8988T (cell line): ENCODE data around the gene TICRR.
"Not testable (repeated sequence)": the region's sequence is repeated elsewhere in the genome, so short reads cannot be mapped to it uniquely, and the experiment has no call there.

Source experiments
- DNase-seq: peaks from one replicate; pipeline ENCODE4 v3.0.0; 2011

Gene TICRR

DNA sequence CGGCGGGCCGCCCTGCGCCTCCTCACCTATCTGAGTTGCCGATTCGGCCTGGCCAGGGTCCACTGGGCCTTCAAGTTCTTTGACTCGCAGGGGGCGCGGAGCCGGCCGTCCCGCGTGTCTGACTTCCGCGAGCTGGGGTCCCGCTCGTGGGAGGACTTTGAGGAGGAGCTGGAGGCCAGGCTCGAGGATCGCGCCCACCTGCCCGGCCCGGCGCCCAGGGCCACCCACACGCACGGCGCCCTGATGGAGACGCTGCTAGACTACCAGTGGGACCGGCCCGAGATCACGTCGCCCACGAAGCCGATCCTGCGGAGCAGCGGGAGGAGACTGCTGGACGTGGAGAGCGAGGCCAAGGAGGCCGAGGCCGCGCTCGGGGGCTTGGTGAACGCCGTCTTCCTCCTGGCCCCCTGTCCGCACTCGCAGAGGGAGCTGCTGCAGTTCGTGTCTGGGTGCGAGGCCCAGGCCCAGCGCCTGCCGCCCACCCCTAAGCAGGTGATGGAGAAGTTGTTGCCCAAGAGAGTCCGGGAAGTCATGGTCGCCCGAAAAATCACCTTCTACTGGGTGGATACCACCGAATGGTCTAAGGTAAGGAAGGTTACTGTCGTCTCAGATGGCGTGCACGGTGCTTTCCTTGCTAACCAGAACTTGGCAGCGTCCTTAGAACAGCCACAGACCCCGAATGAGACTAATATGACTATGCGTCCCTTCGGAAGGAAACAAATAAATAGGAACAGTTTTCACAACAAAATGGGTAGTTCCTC lies 567 bp downstream of the TICRR start:
- no peak for DNase-seq

DNA sequence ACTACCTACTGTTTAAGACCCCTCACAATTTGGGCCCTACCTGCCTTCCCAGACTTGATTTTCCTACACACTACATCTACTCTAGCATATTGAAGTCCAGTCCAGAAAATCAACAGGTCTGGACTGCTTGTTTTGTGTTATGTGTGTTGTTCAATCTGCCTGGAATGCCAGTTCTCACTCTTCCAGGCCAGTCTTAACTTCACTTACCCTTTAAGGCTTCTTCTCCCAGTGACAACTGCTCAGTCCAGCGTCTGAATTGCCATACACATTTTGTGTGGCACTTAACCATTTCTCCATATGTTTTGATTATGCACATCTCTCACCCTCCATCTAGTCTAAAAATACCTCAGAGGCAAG lies 1.1 kb downstream of the TICRR start:
- DNase-seq = no peak

DNA sequence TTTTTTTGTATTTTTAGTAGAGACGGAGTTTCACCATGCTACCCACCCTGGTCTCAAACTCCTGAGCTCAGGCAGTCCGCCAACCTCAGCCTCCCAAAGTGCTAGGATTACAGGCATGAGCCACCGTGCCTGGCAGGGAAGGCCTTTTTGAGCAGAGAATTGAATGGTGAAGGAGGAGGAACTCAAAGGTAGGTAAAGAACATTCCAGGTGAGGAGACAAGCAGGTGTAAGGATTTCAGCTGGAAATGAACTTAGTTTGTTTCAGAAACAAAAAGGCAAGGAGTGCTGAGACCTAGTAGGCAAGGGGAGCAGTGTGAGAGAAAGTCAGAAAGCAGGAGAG lies 2.5 kb downstream of the TICRR start:
- DNase-seq = no peak

DNA sequence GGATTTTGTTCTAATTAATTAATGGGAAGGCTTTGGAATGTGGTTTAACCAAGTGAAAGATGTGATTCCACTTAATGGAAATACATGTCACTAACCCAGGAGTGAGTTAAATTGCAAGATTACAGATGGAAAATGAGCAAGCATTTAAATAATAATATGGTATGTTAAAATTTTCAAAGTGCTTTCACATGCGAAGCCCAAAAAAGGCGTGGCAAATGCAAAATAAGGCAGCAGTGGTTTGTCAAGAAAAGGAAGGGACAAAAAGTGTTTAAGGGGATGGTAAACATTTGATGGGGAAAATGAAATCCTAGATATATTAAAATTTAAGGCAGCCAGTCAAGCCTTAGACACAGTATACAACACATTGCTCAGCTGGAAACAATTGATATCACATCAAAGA lies 2.9 kb downstream of the TICRR start:
- DNase-seq = no peak

DNA sequence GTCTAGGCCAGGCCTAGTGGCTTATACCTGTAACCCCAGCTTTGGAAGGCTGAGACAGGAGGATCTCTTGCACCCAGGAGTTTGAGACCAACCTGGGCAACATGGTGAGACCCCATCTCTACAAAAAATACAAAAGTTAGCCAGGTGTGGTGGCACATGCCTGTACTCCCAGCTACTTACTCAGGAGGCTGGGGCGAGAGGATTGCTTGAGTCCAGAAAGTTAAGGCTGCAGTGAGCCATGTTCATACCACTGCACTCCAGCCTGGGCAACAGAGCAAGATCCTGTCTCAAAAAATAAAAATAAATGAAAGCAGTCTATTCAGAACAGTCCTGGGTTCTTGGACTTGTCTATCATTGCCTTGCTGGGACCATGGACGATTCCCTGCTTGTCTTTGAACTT lies 5.5 kb downstream of the TICRR start:
- DNase-seq = not testable (repeated sequence)

DNA sequence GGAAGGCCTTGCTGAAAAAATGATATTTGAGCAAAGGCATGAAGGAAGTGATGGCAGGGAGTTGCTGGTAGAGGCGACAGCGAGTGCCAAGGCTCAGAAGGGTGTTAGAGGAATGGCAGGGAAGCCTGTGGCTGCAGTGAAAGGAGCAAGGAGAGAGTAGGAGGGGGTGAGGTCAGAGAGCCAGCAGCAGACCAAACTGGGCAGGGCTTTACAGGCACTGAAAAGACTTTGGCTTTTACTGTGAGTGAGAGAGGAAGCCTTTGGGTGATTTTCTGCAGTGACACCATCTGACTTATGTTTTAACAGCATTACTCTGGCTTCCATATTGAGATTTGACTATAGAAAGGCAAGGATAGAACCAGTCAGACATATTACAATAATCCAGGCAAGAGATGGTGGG lies 11.4 kb downstream of the TICRR start:
- no peak for DNase-seq

DNA sequence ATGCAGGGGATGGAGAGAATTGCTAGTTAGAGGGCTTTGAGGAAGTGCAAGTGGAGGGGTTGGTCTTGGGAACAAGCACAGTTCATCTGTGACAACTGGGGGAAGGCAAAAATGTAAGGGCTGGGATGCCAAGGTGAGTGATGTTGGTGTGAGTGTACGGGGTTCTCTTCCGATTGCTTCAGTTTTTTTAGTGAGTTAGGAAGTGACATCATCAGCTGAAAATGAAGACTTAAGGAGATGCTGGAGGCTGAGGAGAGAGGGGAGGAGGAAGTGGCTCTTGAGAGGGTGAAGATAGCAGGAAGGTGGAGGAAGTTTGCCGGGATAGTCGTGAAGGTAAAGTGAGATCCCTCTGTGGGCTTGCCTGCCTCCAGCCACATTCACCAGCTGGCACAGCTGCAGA lies 12.7 kb downstream of the TICRR start:
- no peak for DNase-seq

DNA sequence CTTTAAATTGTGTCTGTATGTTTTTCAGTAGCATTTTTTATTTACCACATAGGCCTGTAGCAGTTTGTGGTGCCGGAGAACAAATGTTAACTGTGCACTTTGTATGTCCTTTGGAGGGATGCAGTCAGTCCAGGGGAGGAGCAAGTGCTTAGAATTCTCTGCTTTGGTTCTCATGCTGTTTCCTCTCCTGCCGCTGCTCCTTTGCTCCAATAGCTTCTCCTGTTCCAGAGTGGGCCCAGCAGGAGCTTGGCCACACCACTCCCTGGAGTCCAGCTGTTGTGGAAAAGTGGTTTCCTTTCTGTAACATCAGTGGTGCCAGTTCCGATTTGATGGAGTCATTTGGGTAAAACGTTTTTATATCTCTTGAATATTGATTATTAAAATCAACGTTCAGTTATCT lies 16.6 kb downstream of the TICRR start:
- DNase-seq = no peak

DNA sequence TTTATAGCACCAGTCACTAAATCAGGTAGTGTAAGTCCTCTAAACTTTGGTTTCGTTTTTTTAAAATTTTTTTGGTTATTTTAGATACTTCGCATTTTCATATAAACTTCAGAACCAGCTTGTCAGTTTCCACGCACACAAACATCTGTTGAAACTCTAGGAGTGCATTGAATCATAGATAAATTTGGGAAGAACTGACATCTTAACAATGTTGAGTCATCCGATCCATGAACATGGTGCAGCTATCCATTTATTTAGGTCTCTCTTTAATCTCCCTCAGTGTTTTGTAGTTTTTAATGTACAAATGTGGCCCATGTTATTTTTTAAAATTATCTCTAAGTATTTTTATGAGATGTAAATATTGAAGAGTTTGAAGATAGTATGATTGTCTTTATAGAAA lies 17.7 kb downstream of the TICRR start:
- no peak for DNase-seq

DNA sequence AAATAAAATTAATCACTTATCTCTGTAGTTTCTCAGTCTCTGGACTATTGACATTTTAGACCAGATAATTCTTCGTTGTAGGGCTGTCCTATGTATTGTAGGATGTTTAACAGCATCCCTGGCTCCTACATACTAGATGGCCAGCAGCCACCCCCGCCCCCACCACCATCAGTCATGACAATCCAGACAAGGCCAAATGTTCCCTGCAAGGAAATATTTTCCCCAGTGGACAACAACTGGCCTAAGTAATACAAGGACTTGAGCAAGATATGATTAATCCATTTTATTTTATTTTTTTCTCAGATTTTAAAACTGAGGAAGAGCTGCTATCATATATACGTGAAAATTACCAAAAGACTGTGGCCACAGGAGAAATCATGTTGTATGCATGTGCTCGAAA lies 23.8 kb downstream of the TICRR start:
- no peak for DNase-seq

DNA sequence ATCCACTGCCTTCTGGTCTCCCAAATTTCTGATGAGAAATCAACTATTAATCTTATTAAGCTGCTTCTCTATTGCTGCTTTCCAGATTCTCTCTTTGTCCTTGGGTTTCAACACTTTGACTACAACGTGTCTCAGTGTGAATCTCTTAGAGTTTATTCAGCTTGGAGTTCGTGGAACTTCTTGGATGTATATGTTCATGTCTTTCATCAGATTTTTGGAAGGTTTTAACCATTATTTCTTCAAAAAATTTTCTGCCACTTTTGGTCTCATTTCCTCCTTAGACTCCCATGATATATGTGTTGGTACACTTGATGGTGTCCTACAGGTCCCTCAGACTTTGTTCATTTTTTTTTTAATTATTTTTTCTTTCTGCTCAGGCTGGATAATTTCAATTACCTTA lies 36.0 kb downstream of the TICRR start:
- no peak for DNase-seq

DNA sequence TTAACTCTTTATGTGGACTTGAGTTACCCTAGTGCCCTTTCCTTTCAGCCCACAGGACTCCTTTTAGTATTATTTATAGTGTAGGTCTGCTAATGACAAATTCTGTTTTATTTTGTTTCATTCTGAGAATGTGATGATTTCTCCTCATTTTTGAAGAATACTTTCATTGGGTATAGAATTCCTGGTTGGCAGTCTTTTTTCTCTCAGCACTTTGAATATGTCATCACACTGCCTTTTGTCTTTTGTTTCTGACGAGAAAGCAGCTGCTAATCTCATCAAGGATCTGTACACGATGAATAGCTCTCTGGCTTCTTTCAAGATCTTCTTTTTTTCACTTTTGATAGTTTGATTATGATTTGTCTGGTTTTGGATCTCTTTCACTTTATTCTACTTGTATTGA lies 37.8 kb downstream of the TICRR start:
- no peak for DNase-seq

DNA sequence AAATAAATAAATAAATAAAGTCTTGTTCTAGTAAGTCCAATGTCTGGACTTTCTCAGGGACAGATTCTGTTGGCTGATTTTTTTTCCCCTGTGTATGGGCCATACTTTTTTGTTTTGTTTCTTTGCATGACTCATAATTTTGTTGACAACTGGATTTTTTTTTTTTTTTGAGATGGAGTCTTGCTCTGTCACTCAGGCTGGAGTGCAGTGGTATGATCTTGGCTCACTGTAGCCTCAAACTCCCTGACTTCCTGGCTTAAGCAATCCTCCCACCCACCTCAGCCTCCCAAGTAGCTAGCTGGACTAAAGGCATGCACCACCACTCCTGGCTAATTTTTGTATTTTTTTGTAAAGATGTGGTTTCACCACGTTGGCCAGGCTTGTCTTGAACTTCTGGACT lies 38.9 kb downstream of the TICRR start:
- no peak for DNase-seq

DNA sequence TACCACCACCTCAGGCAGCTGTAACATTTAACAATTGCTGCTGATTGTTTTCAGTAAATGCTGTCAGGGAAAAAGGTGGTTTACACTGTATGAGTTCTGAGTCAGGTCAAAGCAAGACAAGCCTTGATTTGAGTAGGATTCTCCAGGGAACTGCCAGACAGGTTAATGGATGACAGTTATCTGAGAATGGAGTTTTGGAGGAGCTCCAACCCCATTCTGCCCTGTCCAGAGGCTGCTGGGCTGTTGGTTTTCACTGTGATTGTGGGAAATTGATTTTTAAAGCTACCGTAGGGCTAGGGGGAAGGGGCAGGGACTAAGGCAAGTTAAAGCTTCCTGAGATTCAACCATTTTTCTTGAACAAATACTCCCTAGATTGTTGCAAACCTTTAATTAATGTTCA lies 39.9 kb downstream of the TICRR start:
- DNase-seq = no peak

DNA sequence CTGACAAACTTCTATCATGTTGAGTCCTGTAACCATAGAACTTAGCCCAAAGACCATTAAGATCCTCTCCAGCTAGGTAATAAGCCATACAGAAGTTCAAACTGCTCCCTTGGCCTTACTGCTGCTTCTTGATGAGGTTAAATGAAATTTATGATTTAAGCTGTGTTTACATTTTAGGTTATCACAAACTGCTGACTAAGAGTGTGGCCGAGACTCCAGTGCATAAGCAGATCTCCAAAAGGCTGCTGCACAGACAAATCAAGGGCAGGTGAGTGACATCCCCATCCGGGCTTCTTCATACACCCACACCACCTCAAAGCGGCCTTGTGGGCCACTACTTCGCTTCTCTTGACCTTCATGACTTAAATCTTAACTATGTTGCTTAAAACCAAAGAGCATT lies 41.0 kb downstream of the TICRR start:
- DNase-seq = no peak

DNA sequence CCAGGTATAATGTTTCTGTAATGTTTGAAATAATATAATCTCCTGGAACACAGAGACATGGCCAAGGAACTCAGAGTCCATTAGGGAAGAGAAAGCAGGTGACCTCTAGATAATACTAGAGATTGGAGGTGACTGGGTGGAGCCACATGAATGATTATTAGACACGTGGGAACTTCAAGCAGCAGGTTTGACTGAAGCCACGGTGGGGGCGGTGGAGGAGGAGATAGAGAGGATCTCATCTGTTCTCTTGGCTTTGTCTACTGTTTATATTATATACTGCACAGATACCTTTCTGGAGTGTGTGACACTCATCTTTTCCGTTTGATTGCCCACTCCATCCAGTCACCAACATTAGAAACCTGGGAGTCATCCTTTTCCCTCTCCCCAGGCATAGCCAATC lies 46.3 kb downstream of the TICRR start:
- no peak for DNase-seq

DNA sequence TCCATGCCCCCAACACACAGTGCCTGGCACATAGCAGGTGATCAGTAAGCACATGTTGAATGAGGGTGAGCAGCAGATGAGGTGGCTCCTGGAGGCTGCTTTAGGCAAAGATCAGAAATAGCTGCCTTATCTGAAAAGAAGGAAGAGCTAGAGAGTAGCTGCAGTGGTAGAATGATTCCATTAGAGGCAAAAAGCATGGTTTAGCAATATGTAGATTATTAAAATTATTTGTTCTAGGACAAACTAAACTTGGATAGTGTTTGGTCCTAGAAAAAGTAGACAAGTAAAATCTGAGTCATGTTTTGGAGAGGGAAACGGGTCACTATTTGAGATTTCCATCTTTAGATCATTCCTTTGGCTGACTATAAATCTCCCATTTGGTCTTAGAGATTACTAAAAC lies 47.9 kb downstream of the TICRR start:
- no peak for DNase-seq

DNA sequence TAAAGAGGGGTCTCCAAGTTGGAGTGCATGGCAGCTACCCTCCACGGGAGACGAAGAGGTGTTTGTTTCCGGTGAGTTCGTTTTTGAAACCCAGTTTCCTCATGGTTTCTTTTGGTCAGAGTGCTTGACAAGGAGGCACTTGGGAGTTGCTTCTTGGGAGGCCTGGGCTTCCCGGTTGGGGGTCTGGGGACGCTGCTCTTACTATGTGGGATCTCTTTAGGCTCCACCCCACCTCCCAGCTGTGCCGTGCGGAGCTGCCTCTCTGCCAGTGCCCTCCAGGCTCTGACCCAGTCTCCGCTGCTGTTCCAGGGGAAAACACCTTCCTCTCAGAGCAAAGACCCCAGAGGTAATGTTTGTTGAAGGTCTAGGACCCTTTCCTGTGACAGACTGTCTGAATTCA lies 50.4 kb downstream of the TICRR start:
- no peak for DNase-seq

DNA sequence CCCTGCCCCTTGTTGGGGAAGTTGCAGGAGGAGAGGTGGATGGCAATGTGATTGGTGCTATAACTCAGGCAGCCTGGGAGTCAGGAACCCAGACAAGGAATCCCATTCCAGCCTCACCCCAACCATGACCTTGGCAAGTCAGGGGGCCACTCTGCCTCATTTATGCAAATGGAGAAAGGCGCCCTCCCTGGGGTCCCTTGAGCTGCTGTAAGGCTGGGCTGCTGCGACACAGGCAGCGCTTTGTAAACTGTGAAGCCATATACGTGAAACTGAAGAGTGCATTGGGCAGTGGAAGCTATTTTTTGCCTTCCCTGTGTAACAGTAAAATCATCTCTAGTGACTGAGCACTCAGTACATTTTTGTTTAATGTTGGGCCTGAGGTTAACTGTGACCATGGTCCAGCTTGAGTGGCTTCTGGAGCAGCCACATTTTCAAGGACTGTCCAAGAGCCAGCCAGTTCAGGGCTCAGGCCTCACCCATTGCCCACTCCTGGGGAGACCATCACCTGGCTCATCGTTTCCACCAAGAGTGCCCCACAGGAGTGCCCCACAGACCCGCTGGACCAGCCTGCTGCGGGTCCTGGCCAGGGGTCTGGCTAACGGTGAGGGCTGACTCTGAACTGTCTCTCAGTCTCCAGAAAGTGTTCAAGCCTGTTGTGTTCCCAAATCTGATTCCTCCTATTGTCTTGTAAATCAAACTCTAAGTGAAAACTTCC lies 52.1 kb downstream of the TICRR start:
- DNase-seq = no peak

DNA sequence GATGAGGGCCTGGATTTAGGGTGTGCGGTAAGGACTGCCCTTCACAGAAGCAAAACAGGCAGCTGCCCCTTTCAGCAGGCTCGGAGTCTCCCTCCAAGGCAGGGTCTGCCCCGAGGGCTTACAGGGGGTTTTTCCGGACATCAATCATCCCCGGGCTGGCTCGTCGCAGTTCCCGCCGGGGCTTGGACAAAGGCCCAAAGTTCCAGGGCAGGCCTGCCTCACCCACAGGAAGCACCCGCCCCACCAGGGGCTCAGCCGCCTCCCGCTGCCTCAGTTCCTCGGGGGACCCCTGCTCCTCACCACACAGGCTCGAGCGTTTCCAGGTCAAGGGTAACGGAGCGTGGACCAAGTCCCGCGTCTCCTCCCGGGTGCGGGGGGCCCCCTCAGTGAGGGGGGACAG lies 53.0 kb downstream of the TICRR start:
- no peak for DNase-seq

DNA sequence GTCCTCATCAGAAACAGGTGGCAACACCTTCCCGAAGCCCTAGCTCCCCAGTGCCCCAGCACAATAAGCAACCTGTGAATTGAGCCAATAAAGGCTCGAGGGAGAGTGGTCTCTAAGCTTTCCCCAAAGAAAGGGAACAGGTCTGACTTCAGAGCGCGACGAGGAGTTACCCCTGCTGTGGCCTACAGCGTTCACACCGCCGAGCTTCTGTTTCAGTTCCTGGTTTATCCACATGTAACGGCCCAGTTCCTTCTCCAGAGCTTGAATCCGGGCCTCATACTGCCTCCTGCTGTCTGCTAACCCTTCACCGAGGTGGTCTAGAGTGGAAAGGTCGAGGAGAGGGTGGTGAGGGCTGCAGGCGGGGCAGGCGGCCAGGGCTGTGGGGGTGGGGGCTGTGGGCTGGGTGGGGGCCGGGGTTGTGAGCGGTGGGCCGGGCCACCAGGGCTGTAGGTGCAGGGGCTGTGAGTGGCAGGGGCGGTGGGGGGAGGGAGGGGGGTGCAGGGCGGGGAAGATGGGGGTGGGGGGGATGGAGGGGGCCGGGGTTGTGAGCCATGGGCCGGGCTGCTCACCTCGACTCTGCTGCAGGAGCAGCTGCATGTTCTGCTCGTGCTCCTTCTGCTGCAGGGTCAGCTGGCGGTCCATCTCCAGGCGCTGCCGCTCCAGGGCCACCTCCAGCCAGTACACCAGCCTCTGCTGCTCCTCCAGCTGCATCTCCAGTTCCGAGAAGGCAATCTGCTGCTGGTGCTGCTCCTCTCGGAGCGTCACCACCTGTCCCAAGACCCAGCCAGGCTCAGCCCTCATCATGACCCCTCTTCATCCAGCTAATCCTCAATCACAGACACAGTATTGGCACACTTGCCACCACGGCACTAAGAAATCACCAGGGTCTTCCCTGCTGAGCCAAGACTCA lies 53.8 kb downstream of the TICRR start:
- DNase-seq = no peak

DNA sequence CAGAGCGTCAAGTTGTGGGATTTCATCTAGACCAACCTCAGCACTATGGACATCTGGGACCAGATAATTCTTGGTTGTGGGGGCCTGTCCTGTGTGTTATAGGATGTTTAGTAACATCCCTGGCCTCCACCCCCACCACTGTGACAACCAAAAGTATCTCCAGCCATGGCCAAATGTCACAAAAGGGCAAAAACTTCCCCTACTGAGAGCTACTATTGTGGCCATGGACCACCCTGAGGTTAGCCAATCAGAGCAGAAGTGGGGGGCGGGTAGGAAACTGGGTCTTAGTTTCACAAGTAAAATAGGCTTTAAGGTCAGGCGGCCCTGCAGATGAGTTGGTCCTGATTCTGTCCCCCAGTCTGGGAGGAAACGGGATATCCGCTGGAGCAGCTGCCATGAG lies 54.6 kb downstream of the TICRR start:
- no peak for DNase-seq

DNA sequence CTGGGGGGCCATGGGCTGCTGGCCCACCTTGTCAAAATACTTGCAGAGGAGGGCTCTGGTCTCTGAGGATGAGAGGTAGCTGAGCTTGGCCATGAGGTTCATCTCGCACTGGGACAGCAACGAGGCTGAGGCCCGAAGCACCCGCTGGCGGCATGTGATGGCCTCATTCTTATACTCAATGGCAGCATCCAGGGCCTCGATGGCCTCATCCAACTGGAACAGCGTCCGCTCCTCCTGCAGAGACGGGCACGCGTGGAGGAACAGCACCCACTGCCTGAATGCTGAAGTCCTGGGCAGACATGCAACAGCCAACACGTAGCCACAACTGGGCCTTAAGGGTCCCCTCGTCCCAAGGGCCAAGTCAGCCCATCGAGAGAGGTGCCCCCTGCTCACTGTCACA lies 55.0 kb downstream of the TICRR start:
- no peak for DNase-seq
